Left lung (tissue), 14 donors: Measurements from ENCODE around the gene KDM3A. TPM values are rescaled to one million over a fixed set of nuclear protein-coding genes. Genes with fewer than 3 reads are reported as not detected.

Experiments used
- ATAC-seq: fragments of 200-7000 bp; cut with Tn5 transposase; one replicate; pipeline ENCODE4 v1.9.1; 2020; ENCODE audit warnings: moderate library complexity
- DNase-seq, 4 donors: peaks; one replicate each; pipeline ENCODE4 v3.0.0-alpha.2; 2013 to 2020
- H3K27ac ChIP-seq, 2 donors: fragments of 200-600 bp; sonication (generic) in 1 of 2; one replicate each; pipeline versions ENCODE4 v1.5.0 to v1.8.0; 2020 to 2021
- H3K27me3 ChIP-seq, 2 donors: fragments of 200-600 bp; sonication (generic) in 1 of 2; one replicate each; pipeline versions ENCODE4 v1.5.0 to v1.8.0; 2020 to 2021
- H3K36me3 ChIP-seq, 2 donors: fragments of 200-600 bp; sonication (generic) in 1 of 2; one replicate each; pipeline versions ENCODE4 v1.5.0 to v1.8.0; 2020 to 2021
- H3K4me1 ChIP-seq, 2 donors: fragments of 200-600 bp; one replicate each; pipeline ENCODE4 v1.8.0; 2021
- H3K4me3 ChIP-seq, 2 donors: fragments of 200-600 bp; sonication (generic) in 1 of 2; one replicate each; pipeline versions ENCODE4 v1.5.0 to v1.8.0; 2020 to 2021; ENCODE audit warnings: mild to moderate bottlenecking in 1 of 2
- H3K9me3 ChIP-seq, 2 donors: fragments of 200-600 bp; sonication (generic) in 1 of 2; one replicate each; pipeline versions ENCODE4 v1.5.0 to v1.8.0; 2020 to 2021
- CTCF ChIP-seq, 2 donors: fragments of 200-600 bp; sonication (generic) in 1 of 2; IDR thresholded peaks; one replicate each; pipeline versions ENCODE4 v1.5.0 to v1.8.0; 2021; ENCODE audit warnings: antibody characterized with exemption in 2 of 2
- intact Hi-C, 2 donors: fragments of 100-400 bp; cut with DNase I; formaldehyde crosslinking; loops; one replicate each; pipeline versions ENCODE4 v1.11.2 to v1.14.2; 2022
- long read RNA-seq, 12 donors: library from polyadenylated mRNA in 2 of 12; unstranded in 2 of 12; transcript quantifications; one replicate each; pipeline ENCODE4 v2.0.0 and lab custom pipeline, GENCODE V29; 2019 to 2026
- polyA plus RNA-seq, 6 donors: library from polyadenylated mRNA; unstranded; fragments of 120-200 nt; gene quantifications; one replicate each; pipeline ENCODE4 v1.2.1, GENCODE V29; 2013; ENCODE audit not compliant: insufficient read length in 6 of 6
- total RNA-seq, 2 donors: library from RNA; stranded (reverse); fragmentation: NEBNext Ultra II Directional; extraction: Animal tissue kit (Norgen Biotek cat#: 25700); gene quantifications; one replicate each; pipeline ENCODE4 v1.2.1, GENCODE V29; 2021
- donor health status: DM: no; HTN: yes; CAD: no.
- donor health status: DM: no; HTN: no; CAD: no.

KDM3A gene
- total RNA-seq (10 to 100 TPM; 39.3 to 40.5 TPM), polyA plus RNA-seq (100 to 1,000 TPM in 2 of 6 donors, 10 to 100 TPM in 4; 70.9 to 115 (median 82.1) TPM)
- long read RNA-seq, donor 1, full-length matches to known transcripts, result 3 of 248 reads
- long read RNA-seq, donor 1, partial matches to known transcripts, result 142 of 248 reads
- long read RNA-seq, donor 1, other reads (novel, unspliced or antisense), result 103 of 248 reads
- long read RNA-seq, donor 2, partial matches to known transcripts, result 23 of 26 reads
- long read RNA-seq, donor 2, other reads (novel, unspliced or antisense), result 0 of 26 reads
- long read RNA-seq, donor 3, full-length matches to known transcripts, result 2 of 8 reads
- long read RNA-seq, donor 3, partial matches to known transcripts, result 6 of 8 reads
- long read RNA-seq, donor 3, other reads (novel, unspliced or antisense), result 0 of 8 reads
- long read RNA-seq, donor 4, result 0 reads
- long read RNA-seq, donor 5, full-length matches to known transcripts, result 3 of 16 reads
- long read RNA-seq, donor 5, partial matches to known transcripts, result 13 of 16 reads
- long read RNA-seq, donor 5, other reads (novel, unspliced or antisense), result 0 of 16 reads
- long read RNA-seq, donor 6, full-length matches to known transcripts, result 1 of 13 reads
- long read RNA-seq, donor 6, partial matches to known transcripts, result 12 of 13 reads
- long read RNA-seq, donor 6, other reads (novel, unspliced or antisense), result 0 of 13 reads
- long read RNA-seq, donor 7, full-length matches to known transcripts, result 4 of 21 reads
- long read RNA-seq, donor 7, partial matches to known transcripts, result 17 of 21 reads
- long read RNA-seq, donor 7, other reads (novel, unspliced or antisense), result 0 of 21 reads
- long read RNA-seq, donor 8, full-length matches to known transcripts, result 2 of 15 reads
- long read RNA-seq, donor 8, partial matches to known transcripts, result 13 of 15 reads
- long read RNA-seq, donor 8, other reads (novel, unspliced or antisense), result 0 of 15 reads
- long read RNA-seq, donor 9, result 0 reads
- long read RNA-seq, donor 10, result 0 reads
- long read RNA-seq, donor 11, full-length matches to known transcripts, result 4 of 136 reads
- long read RNA-seq, donor 11, partial matches to known transcripts, result 124 of 136 reads
- long read RNA-seq, donor 11, other reads (novel, unspliced or antisense), result 8 of 136 reads
- long read RNA-seq, donor 12, full-length matches to known transcripts, result 2 of 15 reads
- long read RNA-seq, donor 12, partial matches to known transcripts, result 13 of 15 reads
- long read RNA-seq, donor 12, other reads (novel, unspliced or antisense), result 0 of 15 reads

GRCh38 chr2:86440631-86441391, at the start of gene KDM3A:
Gene KDM3A, plus strand, starts transcription at chr2:86441371. Its CDS starts 677 bp downstream, at chr2:86442048.
- peak; percentile 92 for ATAC-seq

GRCh38 chr2:86392873-86393518, 48.2 kb upstream of the KDM3A start:
- H3K4me3 ChIP-seq, result no peak overlapping the region
- TF ChIP-seq CTCF (IDR thresholded peaks at IDR 0.05), result no peak
- intact Hi-C loops, result no loop called here
- H3K27me3 ChIP-seq, result no peaks in the 10 kb centered on the region
- DNase-seq, result no peak
- no peaks in the 10 kb centered on the region for H3K4me1 ChIP-seq
- H3K27ac ChIP-seq, result no peak overlapping the region
- no peaks in the 10 kb centered on the region for H3K9me3 ChIP-seq
- H3K36me3 ChIP-seq, result no peaks in the 10 kb centered on the region
- no peak for ATAC-seq

More at GRCh38 chr2:86440631-86441391, at the start of gene KDM3A:
- Histone ChIP-seq H3K9me3 (peaks cover 0 to 32% of the 10 kb centered on the region in 2 donors), H3K27me3 (no peaks in the 10 kb centered on the region), H3K4me1 (peaks cover 13 to 31% of the 10 kb centered on the region in 2 donors), H3K36me3 (no peaks in the 10 kb centered on the region), H3K4me3 (peak within 1 kb of the TSS; percentile 61 to 73), H3K27ac (peak within 1 kb of the TSS; percentile 97)
- DNase-seq, result peak; percentile 99
- TF ChIP-seq CTCF (IDR thresholded peaks at IDR 0.05), result no peak
- intact Hi-C loops, result no loop called here

GRCh38 chr2:86393521-86394491, 47.4 kb upstream of the KDM3A start:
- Histone ChIP-seq H3K4me1 (no peaks in the 10 kb centered on the region), H3K36me3 (no peaks in the 10 kb centered on the region), H3K9me3 (no peaks in the 10 kb centered on the region), H3K27ac (peak overlapping the region; percentile 16 to 46), H3K27me3 (no peaks in the 10 kb centered on the region), H3K4me3 (no peak overlapping the region)
- DNase-seq, result peak in 1 of 4 donors; percentile 35
- intact Hi-C loops, result no loop called here
- no peak for TF ChIP-seq CTCF (IDR thresholded peaks at IDR 0.05)
- ATAC-seq, result peak; percentile 91
